ENCODE measurements around the gene DCST2.

The DCST2 gene

GRCh38 chr1:155064832-155065429 lies 31.4 kb upstream of the DCST2 start:
- no peak for TF ChIP-seq TAF1 (IDR thresholded peaks at IDR 0.05; ENCODE audit: borderline replicate concordance, low read depth, low read length)
- no peak for TF ChIP-seq POLR2A (IDR thresholded peaks at IDR 0.05; ENCODE audit: low read depth, low read length)
- no peak for TF ChIP-seq POLR2AphosphoS5 (IDR thresholded peaks at IDR 0.05; ENCODE audit: low read depth, low read length)

GRCh38 chr1:155064111-155064831 lies 30.7 kb upstream of the DCST2 start:
- FAIRE-seq (no peak), DNase-seq (ENCODE audit: insufficient read length) (no peak)
- TF ChIP-seq POLR2AphosphoS5 (IDR thresholded peaks at IDR 0.05; ENCODE audit: low read depth, low read length) (no peak), POLR2A (IDR thresholded peaks at IDR 0.05; ENCODE audit: low read depth, low read length) (no peak), TAF1 (IDR thresholded peaks at IDR 0.05; ENCODE audit: borderline replicate concordance, low read depth, low read length) (no peak)

More at GRCh38 chr1:155064832-155065429, 31.4 kb upstream of the DCST2 start:
- no peak for DNase-seq (ENCODE audit: insufficient read length)
- no peak for FAIRE-seq

- no peak for TF ChIP-seq TAF1 (IDR thresholded peaks at IDR 0.05; ENCODE audit: borderline replicate concordance, low read depth, low read length)
- TF ChIP-seq POLR2A (IDR thresholded peaks at IDR 0.05; ENCODE audit: low read depth, low read length) = peak; percentile 69; the same call in 1 of the 2 replicates
- TF ChIP-seq POLR2AphosphoS5 (IDR thresholded peaks at IDR 0.05; ENCODE audit: low read depth, low read length) = peak; percentile 42; the same call in 1 of the 2 replicates
- FAIRE-seq (peak; percentile 98), DNase-seq (ENCODE audit: insufficient read length) (peak; percentile 89)
Measured at GRCh38 chr1:155063550-155064110, 30.0 kb upstream of the DCST2 start, which contains the start of gene EFNA4. EFNA4 (plus strand) TSS chr1:155063740; CDS start chr1:155063824, 84 bp downstream.

GRCh38 chr1:155062702-155063411 lies 29.3 kb upstream of the DCST2 start:
- DNase-seq (ENCODE audit: insufficient read length) (peak; percentile 75), FAIRE-seq (peak; percentile 92)
- TF ChIP-seq POLR2AphosphoS5 (IDR thresholded peaks at IDR 0.05; ENCODE audit: low read depth, low read length) (no peak), TAF1 (IDR thresholded peaks at IDR 0.05; ENCODE audit: borderline replicate concordance, low read depth, low read length) (no peak), POLR2A (IDR thresholded peaks at IDR 0.05; ENCODE audit: low read depth, low read length) (no peak)

- DNase-seq (ENCODE audit: insufficient read length) (no peak), FAIRE-seq (no peak)
- TF ChIP-seq POLR2AphosphoS5 (IDR thresholded peaks at IDR 0.05; ENCODE audit: low read depth, low read length) (no peak), POLR2A (IDR thresholded peaks at IDR 0.05; ENCODE audit: low read depth, low read length) (no peak)
Measured at GRCh38 chr1:155062151-155062686, 28.6 kb upstream of the DCST2 start.

- DNase-seq (ENCODE audit: insufficient read length) (peak; percentile 91), FAIRE-seq (peak; percentile 100)
- TF ChIP-seq POLR2A (IDR thresholded peaks at IDR 0.05; ENCODE audit: low read depth, low read length) = no peak
- peak; percentile 51; the same call in 1 of the 2 replicates for TF ChIP-seq POLR2AphosphoS5 (IDR thresholded peaks at IDR 0.05; ENCODE audit: low read depth, low read length)
Measured at GRCh38 chr1:155061381-155062150, 28.0 kb upstream of the DCST2 start.

GRCh38 chr1:155060736-155061135 lies 27.2 kb upstream of the DCST2 start:
- TF ChIP-seq POLR2A (IDR thresholded peaks at IDR 0.05; ENCODE audit: low read depth, low read length) (no peak), TAF1 (IDR thresholded peaks at IDR 0.05; ENCODE audit: borderline replicate concordance, low read depth, low read length) (no peak), POLR2AphosphoS5 (IDR thresholded peaks at IDR 0.05; ENCODE audit: low read depth, low read length) (no peak)
- DNase-seq (ENCODE audit: insufficient read length) = no peak
- no peak for FAIRE-seq

- TF ChIP-seq POLR2A (IDR thresholded peaks at IDR 0.05; ENCODE audit: low read depth, low read length) = no peak
- TF ChIP-seq POLR2AphosphoS5 (IDR thresholded peaks at IDR 0.05; ENCODE audit: low read depth, low read length) = no peak
- no peak for TF ChIP-seq TAF1 (IDR thresholded peaks at IDR 0.05; ENCODE audit: borderline replicate concordance, low read depth, low read length)
- FAIRE-seq (no peak), DNase-seq (ENCODE audit: insufficient read length) (no peak)
Measured at GRCh38 chr1:155057788-155058211, 24.2 kb upstream of the DCST2 start.

- DNase-seq (ENCODE audit: insufficient read length) (no peak), FAIRE-seq (no peak)
- no peak for TF ChIP-seq POLR2AphosphoS5 (IDR thresholded peaks at IDR 0.05; ENCODE audit: low read depth, low read length)
- no peak for TF ChIP-seq POLR2A (IDR thresholded peaks at IDR 0.05; ENCODE audit: low read depth, low read length)
- TF ChIP-seq TAF1 (IDR thresholded peaks at IDR 0.05; ENCODE audit: borderline replicate concordance, low read depth, low read length) = no peak
Measured at GRCh38 chr1:155057104-155057503, 23.5 kb upstream of the DCST2 start.

- TF ChIP-seq TAF1 (IDR thresholded peaks at IDR 0.05; ENCODE audit: borderline replicate concordance, low read depth, low read length) = no peak
- TF ChIP-seq POLR2A (IDR thresholded peaks at IDR 0.05; ENCODE audit: low read depth, low read length) = no peak
- TF ChIP-seq POLR2AphosphoS5 (IDR thresholded peaks at IDR 0.05; ENCODE audit: low read depth, low read length) = no peak
- DNase-seq (ENCODE audit: insufficient read length) (no peak), FAIRE-seq (no peak)
Measured at GRCh38 chr1:155053531-155054105, 20.0 kb upstream of the DCST2 start.

Data from GM12892 (cell line).